ENCODE data around the gene SUOX.

Gene SUOX

DNA sequence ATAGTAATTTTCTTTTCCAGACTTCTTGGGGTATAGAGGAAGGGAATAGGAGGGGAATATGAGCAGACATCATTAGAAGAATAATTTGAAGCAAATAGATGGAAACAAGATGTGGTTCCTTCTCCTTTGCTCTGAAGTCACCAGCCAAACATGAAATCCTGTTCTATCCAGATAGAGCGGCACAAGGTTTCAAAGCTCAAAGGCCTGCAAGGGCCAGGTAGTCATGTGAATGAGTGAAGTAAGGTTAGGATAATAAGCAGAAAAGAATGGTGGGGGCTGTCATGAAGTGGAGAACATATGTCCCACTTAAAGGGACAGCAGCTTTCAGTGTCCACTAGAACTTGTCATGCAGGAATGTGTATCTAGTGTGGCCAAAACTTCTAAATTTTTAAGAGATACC, 21.3 kb downstream of the SUOX start:
- in situ Hi-C loops (cut with HindIII; ENCODE audit: low sequenced_read_pairs), result no loop called here
- DNase-seq (ENCODE audit: low read depth), result no peak
- TF ChIP-seq, protein P1, sequence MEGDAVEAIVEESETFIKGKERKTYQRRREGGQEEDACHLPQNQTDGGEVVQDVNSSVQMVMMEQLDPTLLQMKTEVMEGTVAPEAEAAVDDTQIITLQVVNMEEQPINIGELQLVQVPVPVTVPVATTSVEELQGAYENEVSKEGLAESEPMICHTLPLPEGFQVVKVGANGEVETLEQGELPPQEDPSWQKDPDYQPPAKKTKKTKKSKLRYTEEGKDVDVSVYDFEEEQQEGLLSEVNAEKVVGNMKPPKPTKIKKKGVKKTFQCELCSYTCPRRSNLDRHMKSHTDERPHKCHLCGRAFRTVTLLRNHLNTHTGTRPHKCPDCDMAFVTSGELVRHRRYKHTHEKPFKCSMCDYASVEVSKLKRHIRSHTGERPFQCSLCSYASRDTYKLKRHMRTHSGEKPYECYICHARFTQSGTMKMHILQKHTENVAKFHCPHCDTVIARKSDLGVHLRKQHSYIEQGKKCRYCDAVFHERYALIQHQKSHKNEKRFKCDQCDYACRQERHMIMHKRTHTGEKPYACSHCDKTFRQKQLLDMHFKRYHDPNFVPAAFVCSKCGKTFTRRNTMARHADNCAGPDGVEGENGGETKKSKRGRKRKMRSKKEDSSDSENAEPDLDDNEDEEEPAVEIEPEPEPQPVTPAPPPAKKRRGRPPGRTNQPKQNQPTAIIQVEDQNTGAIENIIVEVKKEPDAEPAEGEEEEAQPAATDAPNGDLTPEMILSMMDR (IDR thresholded peaks at IDR 0.05; ENCODE audit: low read depth, low read length, missing control alignments), result no peak
- H3K4me3 ChIP-seq (ENCODE audit: low read depth, low read length), result no peak overlapping the region

DNA sequence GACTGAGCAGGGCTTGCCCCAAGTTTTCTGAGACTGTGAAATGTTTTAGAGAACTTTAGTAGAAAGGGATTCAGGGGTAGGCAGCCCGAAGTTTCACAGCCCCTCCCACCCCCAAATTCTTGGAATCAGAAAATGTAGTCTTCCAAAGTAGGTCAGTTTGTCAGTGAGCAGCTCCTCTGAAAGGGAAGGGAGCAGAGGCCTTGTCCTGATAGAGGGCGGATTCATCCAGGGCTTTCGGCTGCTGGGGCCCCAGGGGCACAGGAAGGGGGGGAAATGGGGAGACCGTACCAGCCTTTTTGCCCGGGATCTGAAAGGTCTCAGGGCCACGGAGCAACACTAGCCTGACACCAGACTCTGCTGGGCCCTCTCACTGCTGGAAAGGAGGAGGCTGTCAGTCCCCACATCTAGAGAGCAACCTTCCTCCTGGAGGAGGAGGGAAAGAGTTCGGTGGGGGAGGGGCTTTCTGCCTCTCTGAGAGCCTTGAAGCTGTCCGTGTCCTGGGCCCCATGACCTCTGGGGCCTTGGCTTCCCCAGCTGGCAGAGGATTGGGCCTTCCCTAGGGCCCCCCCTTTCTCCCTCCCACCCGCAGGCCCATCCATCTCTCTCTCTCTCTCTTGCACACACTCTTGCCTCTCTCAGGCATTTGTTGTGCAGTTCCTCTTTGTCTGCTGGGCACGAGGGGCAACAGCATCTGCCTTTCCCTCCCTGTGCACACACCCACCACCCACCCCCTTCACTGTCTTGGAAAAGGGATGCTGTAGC, 23.5 kb downstream of the SUOX start, which contains the start of gene IKZF4:
Gene IKZF4 (plus strand): TSS at position 621 of the 762 bp plus-strand sequence. CDS start 451 bp downstream, outside the sequence.
- no peak for DNase-seq (ENCODE audit: low read depth)
- in situ Hi-C loops (cut with HindIII; ENCODE audit: low sequenced_read_pairs), result no loop called here
- TF ChIP-seq, protein P1 (IDR thresholded peaks at IDR 0.05; ENCODE audit: low read depth, low read length, missing control alignments), result no peak
- peak within 1 kb of the TSS; percentile 28 for H3K4me3 ChIP-seq (ENCODE audit: low read depth, low read length)

DNA sequence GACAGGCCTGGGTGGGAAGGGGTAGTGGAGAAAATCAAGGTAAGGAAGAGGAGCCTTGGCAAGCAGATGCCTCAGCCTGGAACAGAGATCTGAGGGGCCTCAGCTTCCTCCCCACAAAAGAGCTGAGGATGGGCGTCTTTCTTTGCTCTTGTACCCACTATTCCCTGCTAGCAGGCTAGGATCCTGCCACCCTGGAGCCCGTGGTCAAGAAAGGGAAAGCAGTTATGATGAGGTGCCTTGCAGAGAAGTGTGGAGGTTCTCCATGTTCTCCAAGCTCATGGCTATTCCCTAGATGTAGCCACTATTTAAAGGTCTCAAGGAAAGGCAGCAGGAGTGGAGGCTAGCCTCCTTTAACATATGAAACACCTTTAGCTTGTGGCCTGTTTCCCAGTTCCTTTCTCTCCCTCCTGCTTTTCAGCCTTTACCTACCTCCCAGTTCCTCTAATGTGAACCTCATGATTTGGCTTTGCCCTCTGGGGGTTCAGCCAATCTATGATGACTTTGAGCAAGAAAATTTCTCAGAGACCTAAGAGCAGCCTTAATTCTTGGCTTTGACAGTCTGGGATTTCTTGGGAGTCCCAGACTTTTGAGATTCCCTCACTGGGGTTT, 24.9 kb downstream of the SUOX start:
- peak overlapping the region; percentile 28 for H3K4me3 ChIP-seq (ENCODE audit: low read depth, low read length)
- in situ Hi-C loops (cut with HindIII; ENCODE audit: low sequenced_read_pairs), result no loop called here
- no peak for DNase-seq (ENCODE audit: low read depth)
- TF ChIP-seq, protein P1 (IDR thresholded peaks at IDR 0.05; ENCODE audit: low read depth, low read length, missing control alignments), result no peak

DNA sequence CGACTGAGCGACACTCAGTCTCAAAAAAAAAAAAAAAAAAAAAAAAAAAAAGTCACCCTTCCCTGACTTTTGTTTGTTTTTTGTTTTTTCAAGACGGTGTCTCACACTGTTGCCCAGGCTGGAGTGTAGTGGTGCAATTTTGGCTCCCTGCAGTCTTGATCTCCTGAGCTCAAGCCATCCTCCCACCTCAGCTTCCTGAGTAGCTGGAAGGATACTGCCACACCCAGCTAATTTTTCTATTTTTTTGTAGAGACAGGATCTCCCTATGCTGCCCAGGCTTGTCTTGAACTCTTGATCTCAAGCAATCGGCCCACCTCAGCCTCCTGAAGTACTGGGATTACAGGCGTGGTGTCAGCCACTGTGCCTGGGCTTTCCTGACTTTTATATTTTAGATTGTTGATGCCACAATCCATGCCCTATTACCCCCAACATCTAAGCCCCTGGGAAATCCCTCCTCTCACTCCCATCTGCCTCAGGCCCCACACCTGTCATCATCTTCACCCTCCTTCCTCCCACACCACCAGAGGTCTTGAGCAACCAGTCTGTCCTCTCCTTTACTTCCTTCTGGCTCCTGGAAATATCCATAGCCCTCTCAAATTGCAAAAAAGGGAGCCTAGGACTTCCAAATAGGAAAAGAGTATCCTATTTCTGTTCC, 31.6 kb downstream of the SUOX start:
- in situ Hi-C loops (cut with HindIII; ENCODE audit: low sequenced_read_pairs), result no loop called here
- TF ChIP-seq, protein P1 (IDR thresholded peaks at IDR 0.05; ENCODE audit: low read depth, low read length, missing control alignments), result no peak
- no peak for DNase-seq (ENCODE audit: low read depth)
- no peak overlapping the region for H3K4me3 ChIP-seq (ENCODE audit: low read depth, low read length)

DNA sequence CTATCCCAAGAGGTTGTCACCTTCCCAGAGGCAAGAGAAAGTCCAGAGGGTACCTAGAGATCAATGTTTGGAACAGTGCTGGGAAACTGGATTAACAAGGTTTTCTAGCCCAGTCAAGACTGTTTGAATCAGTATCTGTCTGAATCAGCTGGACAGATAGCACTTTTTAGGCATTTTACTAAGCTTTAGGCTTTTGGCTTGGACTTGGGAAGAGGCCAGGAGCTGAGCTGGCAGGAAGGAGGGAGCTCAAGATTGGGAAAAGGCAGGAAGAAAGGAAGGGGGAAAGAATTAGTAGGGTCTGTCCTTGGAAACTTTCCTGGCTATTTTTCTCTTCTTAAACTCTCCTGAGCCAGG, 32.1 kb downstream of the SUOX start:
- TF ChIP-seq, protein P1 (IDR thresholded peaks at IDR 0.05; ENCODE audit: low read depth, low read length, missing control alignments), result no peak
- DNase-seq (ENCODE audit: low read depth), result no peak
- in situ Hi-C loops (cut with HindIII; ENCODE audit: low sequenced_read_pairs), result no loop called here
- H3K4me3 ChIP-seq (ENCODE audit: low read depth, low read length), result no peak overlapping the region

DNA sequence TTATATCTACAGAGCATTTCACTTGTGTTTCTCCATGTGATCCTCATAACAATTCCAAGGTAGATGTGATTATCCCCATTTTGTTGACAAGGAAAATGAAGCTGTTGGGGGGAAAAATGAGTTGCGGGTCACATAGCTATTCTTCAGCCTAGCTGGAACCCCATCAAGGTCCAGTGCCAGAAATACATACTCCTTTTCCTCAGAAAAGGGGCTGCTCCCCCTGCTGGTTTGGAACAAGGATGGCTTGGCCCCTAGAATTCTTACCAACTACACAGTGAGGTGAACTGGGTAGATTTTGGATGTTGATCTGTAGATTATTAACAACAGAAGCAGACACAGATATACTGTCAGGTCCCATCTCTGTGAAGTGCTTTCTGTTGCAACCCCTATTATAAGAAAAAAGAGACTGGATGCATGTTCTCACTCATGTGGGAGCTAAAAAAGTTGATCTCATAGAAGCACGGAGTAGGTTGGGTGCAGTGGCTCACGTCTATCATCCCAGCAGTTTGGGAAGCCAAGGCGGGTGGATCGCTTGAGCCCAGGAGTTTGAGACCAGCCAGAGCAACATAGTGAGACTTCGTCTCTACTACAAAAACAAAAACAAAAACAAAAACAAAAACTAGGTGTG, 32.7 kb downstream of the SUOX start:
- in situ Hi-C loops (cut with HindIII; ENCODE audit: low sequenced_read_pairs), result loop anchor here (10.0 kb wide), 1 partner anchor 55 kb away; the partner anchor contains the start of gene RAB5B
- TF ChIP-seq, protein P1 (IDR thresholded peaks at IDR 0.05; ENCODE audit: low read depth, low read length, missing control alignments), result peak; percentile 83
- DNase-seq (ENCODE audit: low read depth), result peak; percentile 43
- no peak overlapping the region for H3K4me3 ChIP-seq (ENCODE audit: low read depth, low read length)

Data from astrocyte of the cerebellum (primary cell).